Trophoblast cell (in vitro differentiated cells and primary cell): ENCODE measurements around the gene ABCF2.

Experiments
- DNase-seq, 2 donors: peaks; one replicate each; pipeline ENCODE4 v3.0.0-alpha.2; 2016
- H2AFZ ChIP-seq: 2 replicates; pipeline ENCODE4 v1.6.1; 2013; ENCODE audit warnings: low read length, moderate library complexity, mild to moderate bottlenecking; ENCODE audit not compliant: insufficient read depth, poor library complexity
- H2AK5ac ChIP-seq: 2 replicates; pipeline ENCODE4 v1.6.1; 2013; ENCODE audit warnings: mild to moderate bottlenecking, low read length
- H2BK120ac ChIP-seq: 2 replicates; pipeline ENCODE4 v1.6.1; 2013; ENCODE audit warnings: low read length, mild to moderate bottlenecking, moderate library complexity; ENCODE audit not compliant: insufficient read depth, poor library complexity
- H2BK12ac ChIP-seq: 2 replicates; pipeline ENCODE4 v1.6.1; 2013; ENCODE audit warnings: mild to moderate bottlenecking, low read length, moderate library complexity
- H2BK5ac ChIP-seq: 2 replicates; pipeline ENCODE4 v1.6.1; 2013; ENCODE audit warnings: low read length, low read depth, moderate library complexity, mild to moderate bottlenecking; ENCODE audit not compliant: poor library complexity
- H3K14ac ChIP-seq: 2 replicates; pipeline ENCODE4 v1.6.1; 2013; ENCODE audit warnings: mild to moderate bottlenecking, low read length
- H3K18ac ChIP-seq: 2 replicates; pipeline ENCODE4 v1.6.1; 2013; ENCODE audit warnings: mild to moderate bottlenecking, low read length
- H3K23ac ChIP-seq: 2 replicates; pipeline ENCODE4 v1.6.1; 2013; ENCODE audit warnings: low read length
- H3K27ac ChIP-seq: 2 replicates; pipeline ENCODE4 v1.5.1; 2013; ENCODE audit warnings: low read depth, mild to moderate bottlenecking, inconsistent platforms, low read length, moderate library complexity
- H3K27me3 ChIP-seq: 2 replicates; pipeline ENCODE4 v1.6.1; 2013; ENCODE audit warnings: inconsistent platforms, mild to moderate bottlenecking, low read length, moderate library complexity; ENCODE audit not compliant: insufficient read depth
- H3K36me3 ChIP-seq, 2 experiments: 1 replicate in 1 of 2; 2 replicates in 1 of 2; pipeline ENCODE4 v1.6.1; 2013; ENCODE audit warnings: low read length in 2 of 2, mild to moderate bottlenecking in 2 of 2, moderate library complexity in 1 of 2; ENCODE audit not compliant: insufficient read depth in 2 of 2, control insufficient read depth in 1 of 2
- H3K4ac ChIP-seq: 2 replicates; pipeline ENCODE4 v1.6.1; 2013; ENCODE audit warnings: low read depth, mild to moderate bottlenecking, low read length, moderate library complexity
- H3K4me1 ChIP-seq, 2 experiments: 1 replicate in 1 of 2; 2 replicates in 1 of 2; pipeline ENCODE4 v1.6.1; 2013; ENCODE audit warnings: low read length in 2 of 2, mild to moderate bottlenecking in 2 of 2, moderate library complexity in 1 of 2; ENCODE audit not compliant: insufficient read depth in 2 of 2, control insufficient read depth in 1 of 2
- H3K4me2 ChIP-seq: 2 replicates; pipeline ENCODE4 v1.6.1; 2013; ENCODE audit warnings: inconsistent platforms, mild to moderate bottlenecking, low read length, moderate library complexity
- H3K4me3 ChIP-seq: 2 replicates; pipeline ENCODE4 v1.5.1; 2013; ENCODE audit warnings: mild to moderate bottlenecking, low read depth, low read length, inconsistent platforms
- H3K79me1 ChIP-seq: one replicate; pipeline ENCODE4 v1.6.1; 2013; ENCODE audit warnings: low read length
- H3K79me2 ChIP-seq: 2 replicates; pipeline ENCODE4 v1.6.1; 2013; ENCODE audit warnings: low read length, mild to moderate bottlenecking; ENCODE audit not compliant: control insufficient read depth, insufficient read depth, poor library complexity
- H3K9ac ChIP-seq: 2 replicates; pipeline ENCODE4 v1.6.1; 2013; ENCODE audit warnings: mild to moderate bottlenecking, low read length
- H3K9me3 ChIP-seq: 2 replicates; pipeline ENCODE4 v1.6.1; 2013; ENCODE audit warnings: low read depth, mild to moderate bottlenecking, control low read depth, inconsistent platforms, low read length; ENCODE audit not compliant: insufficient read depth
- H4K12ac ChIP-seq: 2 replicates; pipeline ENCODE4 v1.6.1; 2013; ENCODE audit warnings: low read depth, mild to moderate bottlenecking, low read length, moderate library complexity
- H4K8ac ChIP-seq: 2 replicates; pipeline ENCODE4 v1.6.1; 2013; ENCODE audit warnings: low read depth, mild to moderate bottlenecking, low read length, moderate library complexity
- H4K91ac ChIP-seq: one replicate; pipeline ENCODE4 v1.6.1; 2013; ENCODE audit warnings: low read depth, mild to moderate bottlenecking, low read length, moderate library complexity
- WGBS: extraction: QIAGEN DNeasy Blood & Tissue Kit; methylation state at CpG from one replicate; pipeline ENCODE4 v1.1.7; 2013; ENCODE audit warnings: missing lambda C conversion rate; ENCODE audit not compliant: insufficient read length, insufficient coverage; ENCODE audit errors: extremely low coverage; 5-methylcytosine and 5-hydroxymethylcytosine counted together

The ABCF2 gene

GRCh38 chr7:151167197-151167961, 59.6 kb downstream of the ABCF2 start, which contains the start of gene GBX1:
TSS of gene GBX1 (minus strand) at chr7:151167694. CDS start at chr7:151167548, 146 bp downstream.
- no CpG with 5 or more reads among the region's 101 CpGs for WGBS

GRCh38 chr7:151166629-151167196, 60.3 kb downstream of the ABCF2 start:
- no peak overlapping the region for H3K27ac ChIP-seq
- peaks cover 5 to 8% of the 10 kb centered on the region in 2 experiments for H3K4me1 ChIP-seq
- H3K4me3 ChIP-seq, result no peak overlapping the region
- H2AFZ ChIP-seq, result peak overlapping the region; percentile 56
- H2BK120ac ChIP-seq, result no peak overlapping the region
- H2AK5ac ChIP-seq, result no peak overlapping the region
- H3K14ac ChIP-seq, result no peak overlapping the region
- H3K4me2 ChIP-seq, result peak overlapping the region; percentile 85
- H3K4ac ChIP-seq, result no peak overlapping the region
- no peak overlapping the region for H2BK12ac ChIP-seq
- H3K36me3 ChIP-seq, result no peaks in the 10 kb centered on the region
- H4K91ac ChIP-seq, result no peak overlapping the region
- WGBS, result no CpG with 5 or more reads among the region's 31 CpGs
- DNase-seq, result peak in 1 of 2 donors; percentile 21
- H3K27me3 ChIP-seq, result peaks cover 52% of the 10 kb centered on the region
- H3K18ac ChIP-seq, result no peak overlapping the region
- no peaks in the 10 kb centered on the region for H3K79me2 ChIP-seq
- no peaks in the 10 kb centered on the region for H3K79me1 ChIP-seq
- no peak overlapping the region for H3K23ac ChIP-seq
- H4K12ac ChIP-seq, result no peak overlapping the region
- no peak overlapping the region for H2BK5ac ChIP-seq
- no peak overlapping the region for H4K8ac ChIP-seq
- peaks cover 9% of the 10 kb centered on the region for H3K9me3 ChIP-seq
- H3K9ac ChIP-seq, result no peak overlapping the region

More at GRCh38 chr7:151167197-151167961, 59.6 kb downstream of the ABCF2 start, which contains the start of gene GBX1:
- Histone ChIP-seq H2BK5ac (no peak within 1 kb of the TSS), H3K4me3 (peak within 1 kb of the TSS; percentile 63), H4K12ac (no peak within 1 kb of the TSS), H3K79me1 (no peaks in the 10 kb centered on the region), H2AK5ac (no peak within 1 kb of the TSS), H2AFZ (peak within 1 kb of the TSS; percentile 56), H4K8ac (no peak within 1 kb of the TSS), H3K27ac (no peak within 1 kb of the TSS), H3K36me3 (no peaks in the 10 kb centered on the region), H3K4me2 (peak within 1 kb of the TSS; percentile 85), H3K4ac (no peak within 1 kb of the TSS), H3K9me3 (peaks cover 9% of the 10 kb centered on the region), H3K27me3 (peaks cover 52% of the 10 kb centered on the region), H3K18ac (no peak within 1 kb of the TSS), H2BK12ac (no peak within 1 kb of the TSS), H3K4me1 (peaks cover 5 to 8% of the 10 kb centered on the region in 2 experiments), H3K23ac (no peak within 1 kb of the TSS), H3K14ac (no peak within 1 kb of the TSS), H3K79me2 (no peaks in the 10 kb centered on the region), H4K91ac (no peak within 1 kb of the TSS), H3K9ac (no peak within 1 kb of the TSS), H2BK120ac (no peak within 1 kb of the TSS)
- DNase-seq, result peak in 1 of 2 donors; percentile 8
